A549 (cell line): Measurements from ENCODE around the gene LAMC2.

Experiments used
- CTCF ChIP-seq: fragments of >200 bp; sonication (Bioruptor Twin); formaldehyde crosslinking; IDR thresholded peaks from 3 replicates; pipeline ENCODE4 v1.5.1; 2016
- POLR2A ChIP-seq: IDR thresholded peaks from 2 replicates; pipeline ENCODE4 v1.6.1; 2012; ENCODE audit warnings: mild to moderate bottlenecking, low read length

GRCh38 chr1:183243161-183244050, 57.3 kb downstream of the LAMC2 start:
- TF ChIP-seq CTCF (no peak), POLR2A (no peak)
